ENCODE measurements around the gene CARD19. TPM values are rescaled to one million over a fixed set of nuclear protein-coding genes. Genes with fewer than 3 reads are reported as not detected.

CARD19 gene
- total RNA-seq, 4 donors from 2014 or later, result 34.7 to 74.4 (median 58.9) TPM

DNA sequence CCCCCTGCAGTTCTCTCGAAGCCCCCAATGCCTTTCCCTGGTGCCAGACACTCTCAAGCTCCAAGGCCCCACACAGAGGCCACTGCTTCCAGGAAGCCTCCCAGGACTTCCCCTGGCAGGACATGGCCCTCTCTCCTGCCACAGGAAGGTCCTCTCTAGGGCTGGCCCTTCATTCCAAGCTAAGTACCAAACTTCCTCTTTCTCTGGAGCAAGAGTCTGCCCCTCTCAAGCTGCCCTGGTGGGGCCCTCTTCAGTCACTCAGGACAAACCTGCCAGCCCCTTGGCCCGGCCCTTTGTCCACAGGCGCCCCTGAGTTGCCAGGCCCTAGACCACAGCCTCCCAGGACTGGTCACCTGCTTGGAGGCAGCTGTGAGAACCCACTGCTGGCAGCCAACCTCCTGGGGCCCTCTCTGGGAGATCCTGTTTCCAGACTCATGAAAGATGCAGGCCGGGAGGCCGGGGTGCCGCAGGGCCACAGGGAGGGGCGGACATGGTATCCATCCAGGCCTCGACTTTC lies 31.4 kb downstream of the CARD19 start:
- H3K36me3 ChIP-seq, result peaks cover 0 to 32% (median 0%) of the 10 kb centered on the region in 3 donors
- no peaks in the 10 kb centered on the region for H3K9me3 ChIP-seq
- no peak overlapping the region for H3K4me3 ChIP-seq
- H3K27me3 ChIP-seq, result no peaks in the 10 kb centered on the region
- peak in 2 of 3 donors; percentile 45 to 47 for DNase-seq
- peaks cover 0 to 65% (median 19%) of the 10 kb centered on the region in 4 donors for H3K4me1 ChIP-seq
- TF ChIP-seq POLR2A (IDR thresholded peaks at IDR 0.05), result no peak
- TF ChIP-seq, protein P1, sequence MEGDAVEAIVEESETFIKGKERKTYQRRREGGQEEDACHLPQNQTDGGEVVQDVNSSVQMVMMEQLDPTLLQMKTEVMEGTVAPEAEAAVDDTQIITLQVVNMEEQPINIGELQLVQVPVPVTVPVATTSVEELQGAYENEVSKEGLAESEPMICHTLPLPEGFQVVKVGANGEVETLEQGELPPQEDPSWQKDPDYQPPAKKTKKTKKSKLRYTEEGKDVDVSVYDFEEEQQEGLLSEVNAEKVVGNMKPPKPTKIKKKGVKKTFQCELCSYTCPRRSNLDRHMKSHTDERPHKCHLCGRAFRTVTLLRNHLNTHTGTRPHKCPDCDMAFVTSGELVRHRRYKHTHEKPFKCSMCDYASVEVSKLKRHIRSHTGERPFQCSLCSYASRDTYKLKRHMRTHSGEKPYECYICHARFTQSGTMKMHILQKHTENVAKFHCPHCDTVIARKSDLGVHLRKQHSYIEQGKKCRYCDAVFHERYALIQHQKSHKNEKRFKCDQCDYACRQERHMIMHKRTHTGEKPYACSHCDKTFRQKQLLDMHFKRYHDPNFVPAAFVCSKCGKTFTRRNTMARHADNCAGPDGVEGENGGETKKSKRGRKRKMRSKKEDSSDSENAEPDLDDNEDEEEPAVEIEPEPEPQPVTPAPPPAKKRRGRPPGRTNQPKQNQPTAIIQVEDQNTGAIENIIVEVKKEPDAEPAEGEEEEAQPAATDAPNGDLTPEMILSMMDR (IDR thresholded peaks at IDR 0.05), result no peak
- peak overlapping the region; percentile 28 to 46 (median 36) for H3K27ac ChIP-seq

DNA sequence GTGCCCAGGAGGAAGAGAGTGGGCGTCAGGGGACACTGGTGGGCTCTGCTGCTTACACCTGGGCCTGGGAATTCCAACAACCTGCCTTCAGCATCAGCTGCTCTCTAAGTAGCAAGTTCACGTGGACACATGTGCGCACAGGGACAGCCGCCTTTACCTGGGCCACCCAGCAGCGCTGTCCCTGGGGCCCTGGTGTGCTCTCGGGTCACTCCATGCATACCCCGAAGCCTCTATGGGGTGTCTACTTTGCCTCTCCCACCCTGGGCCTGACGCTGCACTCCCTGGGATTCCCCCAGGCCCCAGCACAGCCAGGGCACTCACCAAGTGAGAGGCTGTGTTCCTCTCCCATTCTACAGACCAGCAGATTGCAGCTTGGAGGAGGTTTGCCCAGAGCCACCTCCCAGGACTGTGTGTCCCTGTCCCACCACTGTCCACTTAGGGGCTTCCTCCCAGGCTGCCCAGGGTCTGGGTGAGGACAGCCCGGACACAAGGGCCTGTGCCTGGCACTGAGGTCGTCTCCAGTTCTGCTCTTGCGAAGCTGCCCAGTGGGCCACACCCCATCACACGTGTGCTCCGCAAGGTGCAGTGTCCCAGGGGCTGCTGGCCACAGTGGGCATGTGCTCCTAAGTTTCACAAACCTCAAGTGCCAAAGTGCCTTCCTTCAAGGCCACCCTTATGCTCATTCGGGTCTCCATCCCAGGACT lies 32.1 kb downstream of the CARD19 start:
- DNase-seq, result peak in 1 of 3 donors; percentile 37
- no peak for TF ChIP-seq POLR2A (IDR thresholded peaks at IDR 0.05)
- TF ChIP-seq, protein P1 (IDR thresholded peaks at IDR 0.05), result no peak
- Histone ChIP-seq H3K36me3 (peaks cover 0 to 27% (median 0%) of the 10 kb centered on the region in 3 donors), H3K27ac (peak overlapping the region in 2 of 4 donors; percentile 30 to 42), H3K27me3 (no peaks in the 10 kb centered on the region), H3K4me1 (peaks cover 0 to 72% (median 24%) of the 10 kb centered on the region in 4 donors), H3K4me3 (no peak overlapping the region), H3K9me3 (no peaks in the 10 kb centered on the region)

DNA sequence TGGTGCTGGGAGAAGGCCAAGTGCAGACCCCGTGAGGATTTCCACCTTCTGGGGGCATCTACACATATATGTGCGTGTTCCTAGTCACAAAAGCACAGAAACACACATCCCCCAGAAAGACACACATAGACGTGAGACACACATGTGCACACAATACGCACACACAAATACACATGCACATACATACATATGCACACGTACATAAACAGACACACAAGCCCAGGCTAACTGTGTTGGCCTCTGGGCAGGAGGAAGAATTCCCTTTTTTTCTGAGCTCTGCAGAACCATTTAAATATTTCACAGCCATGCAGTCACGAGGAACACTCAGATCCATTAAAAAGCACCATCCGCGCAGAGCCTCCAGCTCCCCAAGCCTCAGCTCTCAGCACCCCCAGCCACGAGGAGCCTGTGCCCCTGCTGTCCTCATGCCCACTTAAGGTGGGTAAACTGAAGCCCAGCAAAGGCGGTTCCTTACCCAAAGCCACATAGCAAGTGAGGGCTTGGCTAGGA lies 32.8 kb downstream of the CARD19 start:
- no peaks in the 10 kb centered on the region for H3K9me3 ChIP-seq
- H3K4me3 ChIP-seq, result no peak overlapping the region
- H3K36me3 ChIP-seq, result peaks cover 0 to 21% (median 0%) of the 10 kb centered on the region in 3 donors
- no peak for TF ChIP-seq POLR2A (IDR thresholded peaks at IDR 0.05)
- TF ChIP-seq, protein P1 (IDR thresholded peaks at IDR 0.05), result no peak
- no peak for DNase-seq
- H3K27me3 ChIP-seq, result no peaks in the 10 kb centered on the region
- peaks cover 0 to 73% (median 27%) of the 10 kb centered on the region in 4 donors for H3K4me1 ChIP-seq
- H3K27ac ChIP-seq, result peak overlapping the region in 3 of 4 donors; percentile 18 to 30 (median 24)

DNA sequence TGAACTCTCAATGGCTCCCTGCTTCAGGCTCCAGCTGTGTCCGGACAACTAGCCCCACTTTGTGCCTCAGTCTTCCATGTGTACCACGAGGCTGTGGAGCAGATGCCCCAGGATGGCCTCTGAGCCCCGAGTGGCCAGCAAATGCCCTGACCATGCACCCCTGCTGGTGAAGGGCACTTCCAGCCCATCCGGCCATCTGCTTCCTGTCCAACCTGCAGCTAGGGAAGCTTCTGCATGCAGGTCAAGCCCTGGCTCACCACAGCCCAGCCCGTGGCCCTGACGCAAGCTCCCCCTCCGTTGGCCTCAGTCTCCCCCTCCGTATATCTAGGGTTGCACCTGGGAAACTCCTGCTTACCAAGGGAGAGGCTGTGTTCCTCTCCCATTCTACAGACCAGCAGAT lies 33.3 kb downstream of the CARD19 start:
- Histone ChIP-seq H3K9me3 (no peaks in the 10 kb centered on the region), H3K36me3 (peaks cover 0 to 16% (median 0%) of the 10 kb centered on the region in 3 donors), H3K4me1 (peaks cover 0 to 73% (median 27%) of the 10 kb centered on the region in 4 donors), H3K4me3 (no peak overlapping the region), H3K27ac (peak overlapping the region in 3 of 4 donors; percentile 18 to 98 (median 61)), H3K27me3 (no peaks in the 10 kb centered on the region)
- TF ChIP-seq POLR2A (IDR thresholded peaks at IDR 0.05), result no peak
- TF ChIP-seq, protein P1 (IDR thresholded peaks at IDR 0.05), result no peak
- DNase-seq, result no peak

DNA sequence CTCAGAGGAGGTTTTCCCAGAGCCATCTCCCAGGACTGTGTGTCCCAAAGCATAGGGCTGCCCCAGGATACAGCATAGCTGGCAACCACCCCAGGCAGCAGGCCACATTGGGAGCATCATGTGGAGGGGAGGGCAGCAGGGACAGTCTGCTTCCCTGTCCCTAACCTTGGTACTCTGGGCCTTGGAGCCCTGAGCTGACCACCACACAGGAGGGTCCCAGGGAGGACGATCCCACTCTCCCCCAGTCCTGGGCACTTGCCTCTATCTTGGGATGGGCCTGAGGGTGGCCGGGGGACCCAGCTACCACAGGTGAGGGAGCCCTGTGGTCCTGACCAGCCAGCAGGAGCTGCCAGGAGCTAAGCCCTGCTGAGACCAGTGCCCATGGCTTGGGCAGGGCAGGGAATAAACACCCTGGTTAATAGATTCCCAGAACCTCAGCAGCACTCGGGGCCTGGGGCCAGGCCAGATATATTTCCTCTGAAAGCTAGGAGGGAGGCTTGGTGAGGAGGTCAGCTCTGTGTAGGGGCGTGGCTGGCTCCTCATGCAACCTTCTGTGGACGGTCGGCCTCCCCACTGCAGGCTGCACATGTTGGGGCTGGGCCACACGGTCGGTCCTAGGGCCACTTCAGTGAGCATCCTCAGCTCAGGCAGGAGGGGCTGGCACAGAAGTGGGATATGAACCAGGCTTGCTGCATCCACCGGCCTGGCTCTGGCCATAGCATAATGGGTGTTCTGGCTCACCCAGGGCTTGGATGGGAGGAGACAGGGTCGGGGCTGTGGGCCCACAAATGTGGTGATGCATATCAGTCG lies 33.9 kb downstream of the CARD19 start:
- Histone ChIP-seq H3K4me3 (no peak overlapping the region), H3K27ac (peak overlapping the region in 3 of 4 donors; percentile 94 to 98 (median 96)), H3K36me3 (peaks cover 0 to 9% (median 0%) of the 10 kb centered on the region in 3 donors), H3K27me3 (no peaks in the 10 kb centered on the region), H3K4me1 (peaks cover 0 to 79% (median 32%) of the 10 kb centered on the region in 4 donors), H3K9me3 (no peaks in the 10 kb centered on the region)
- TF ChIP-seq, protein P1 (IDR thresholded peaks at IDR 0.05), result no peak
- no peak for TF ChIP-seq POLR2A (IDR thresholded peaks at IDR 0.05)
- DNase-seq, result no peak

All from Peyer's patch (tissue), 4 donors.